ENCODE measurements around the gene MAX.

Gene MAX

GRCh38 chr14:65069874-65070413 lies 32.4 kb downstream of the MAX start:
- peak overlapping the region; percentile 49 for H3K27ac ChIP-seq
- ChIA-PET CTCF (interaction anchor here (1.5 kb wide), 1 partner anchor 84 kb away, joined by 4 read pairs; the partner anchor contains the start of gene FNTB), POLR2A (ENCODE audit: low non-redundant PET) (no interaction called here)
- DNase-seq (ENCODE audit: low spot score): no peak
- TF ChIP-seq CTCF (conservative IDR thresholded peaks at IDR 0.05; ENCODE audit: low read depth): no peak

GRCh38 chr14:65065719-65066118 lies 36.6 kb downstream of the MAX start:
- DNase-seq (ENCODE audit: low spot score): peak; percentile 43
- CTCF ChIA-PET: no interaction called here
- H3K27ac ChIP-seq: no peak overlapping the region
- TF ChIP-seq CTCF (conservative IDR thresholded peaks at IDR 0.05; ENCODE audit: low read depth): no peak
- POLR2A ChIA-PET (ENCODE audit: low non-redundant PET): no interaction called here

- ChIA-PET CTCF (interaction anchor here (0.5 to 0.6 kb wide), 2 partner anchors 8 to 695 kb away, joined by 3 to 4 read pairs; no protein-coding TSS in a partner anchor), POLR2A (ENCODE audit: low non-redundant PET) (no interaction called here)
- no peak overlapping the region for H3K27ac ChIP-seq
- no peak for TF ChIP-seq CTCF (conservative IDR thresholded peaks at IDR 0.05; ENCODE audit: low read depth)
- no peak for DNase-seq (ENCODE audit: low spot score)
Measured at GRCh38 chr14:65062096-65063075, 39.9 kb downstream of the MAX start.

- CTCF ChIA-PET: no interaction called here
- no peak for DNase-seq (ENCODE audit: low spot score)
Measured at GRCh38 chr14:65057695-65058094, 44.6 kb downstream of the MAX start.

GRCh38 chr14:65054471-65055085 lies 47.7 kb downstream of the MAX start:
- no peak for DNase-seq (ENCODE audit: low spot score)

More at GRCh38 chr14:65057695-65058094, 44.6 kb downstream of the MAX start:
- no peak overlapping the region for H3K27ac ChIP-seq
- no peak for TF ChIP-seq CTCF (conservative IDR thresholded peaks at IDR 0.05; ENCODE audit: low read depth)
- POLR2A ChIA-PET (ENCODE audit: low non-redundant PET): no interaction called here

More at GRCh38 chr14:65054471-65055085, 47.7 kb downstream of the MAX start:
- TF ChIP-seq CTCF (conservative IDR thresholded peaks at IDR 0.05; ENCODE audit: low read depth): no peak
- ChIA-PET CTCF (interaction anchor here (0.7 kb wide), 1 partner anchor 7 kb away, joined by 4 read pairs; no protein-coding TSS in a partner anchor), POLR2A (ENCODE audit: low non-redundant PET) (no interaction called here)
- no peak overlapping the region for H3K27ac ChIP-seq
